ENCODE measurements around the gene GMNN. TPM values are rescaled to one million over a fixed set of nuclear protein-coding genes. Genes with fewer than 3 reads are reported as not detected.

The GMNN gene
- total RNA-seq, 1 experiment from 2014 or later: 114 TPM

DNA sequence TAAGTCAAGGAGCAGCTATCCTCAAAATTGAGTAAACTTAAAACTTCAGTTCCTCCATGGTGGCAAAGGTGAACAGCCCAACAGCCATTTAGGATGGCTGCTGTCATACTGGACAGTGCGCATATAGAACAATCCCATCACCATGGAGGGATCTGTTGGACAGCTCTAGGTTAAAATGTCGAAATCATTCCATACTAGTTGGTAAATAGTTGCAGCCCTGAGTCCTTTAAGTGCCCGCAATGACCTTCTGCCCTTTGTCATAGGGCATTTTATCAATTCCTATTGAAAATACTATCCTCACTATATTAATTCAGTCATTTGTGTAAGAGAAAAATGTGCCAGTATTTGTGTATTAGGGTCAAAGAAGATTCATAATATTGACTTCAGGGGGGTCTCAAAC, 32.8 kb downstream of the GMNN start:
- DNase-seq (ENCODE audit: low read depth): no peak

GRCh38 chr6:24809728-24810127, 35.0 kb downstream of the GMNN start:
- DNase-seq (ENCODE audit: low read depth): no peak

DNA sequence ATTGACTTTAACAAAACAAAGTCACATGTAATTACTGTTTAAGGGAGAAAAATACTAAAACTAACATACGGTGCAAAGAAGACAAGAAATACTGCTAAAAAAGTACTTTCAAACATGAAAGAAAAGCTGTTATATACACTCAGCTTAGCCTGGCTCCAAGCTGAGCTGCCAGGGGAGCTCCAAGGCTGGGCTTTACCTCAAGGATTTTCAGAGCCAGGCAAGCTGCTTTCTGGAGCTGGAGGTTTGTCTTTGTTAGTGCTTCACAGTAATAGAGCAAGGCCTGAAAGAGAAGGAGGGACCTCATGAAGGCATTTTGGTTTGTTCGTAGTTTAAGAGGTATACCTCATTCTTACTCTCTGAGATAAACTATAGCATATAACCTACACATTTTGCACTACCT, 43.6 kb downstream of the GMNN start:
- no peak for DNase-seq (ENCODE audit: low read depth)

DNA sequence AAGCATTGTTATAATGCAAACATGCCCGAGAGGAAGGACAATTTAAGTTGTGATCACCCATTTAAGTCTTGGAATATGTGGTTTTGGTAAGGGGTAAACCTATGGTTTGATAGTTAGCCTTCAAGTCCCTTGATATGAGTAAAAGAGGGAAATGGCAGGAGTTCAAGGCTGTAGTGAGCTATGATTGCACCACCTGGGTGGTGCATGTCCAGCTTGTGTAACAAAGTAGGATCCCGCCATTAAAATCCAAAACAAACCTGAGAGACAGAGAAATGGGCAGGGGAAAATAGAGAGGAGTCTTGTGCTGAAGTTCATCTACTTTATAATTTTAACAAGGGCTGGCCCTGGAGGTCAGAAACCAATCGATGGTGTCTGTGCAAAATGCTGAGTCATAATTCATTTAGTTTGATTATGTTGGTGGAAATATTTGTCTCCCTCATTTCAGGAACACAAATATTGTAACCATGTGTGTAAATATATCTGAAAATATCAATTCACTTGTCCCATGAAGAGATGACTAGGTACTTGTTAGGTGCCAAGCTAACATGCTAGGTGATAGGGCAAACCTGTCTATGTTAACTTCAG, 47.2 kb downstream of the GMNN start:
- DNase-seq (ENCODE audit: low read depth): no peak

- no peak for DNase-seq (ENCODE audit: low read depth)
Measured at GRCh38 chr6:24822696-24823095, 48.0 kb downstream of the GMNN start.

GRCh38 chr6:24823185-24823584, 48.4 kb downstream of the GMNN start:
- DNase-seq (ENCODE audit: low read depth): no peak

GRCh38 chr6:24824142-24824938, 49.6 kb downstream of the GMNN start:
- no peak for DNase-seq (ENCODE audit: low read depth)

DNA sequence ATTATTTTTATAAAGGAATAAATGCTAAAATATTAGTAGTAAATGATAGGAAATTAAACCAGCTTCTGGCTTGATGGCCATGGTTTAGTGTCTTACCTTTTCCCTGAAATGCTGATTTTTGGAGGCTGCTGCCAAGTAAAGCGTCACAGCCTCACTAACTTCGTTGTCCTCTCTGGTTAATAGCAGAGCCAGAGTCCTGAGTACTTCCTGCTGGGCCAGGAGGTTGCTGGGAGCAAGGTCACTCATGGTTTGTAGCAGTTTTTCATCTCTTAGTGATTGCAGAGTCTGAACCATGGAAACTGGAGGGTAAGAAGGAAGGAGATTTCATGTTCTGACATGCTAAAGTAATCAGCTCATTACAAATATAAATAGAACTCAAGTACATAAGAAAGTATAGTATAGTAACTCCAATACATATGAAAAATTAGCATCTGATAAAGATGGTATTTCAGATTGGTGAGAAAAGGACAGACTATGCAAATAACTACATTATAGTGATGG, 50.4 kb downstream of the GMNN start:
- DNase-seq (ENCODE audit: low read depth): no peak

DNA sequence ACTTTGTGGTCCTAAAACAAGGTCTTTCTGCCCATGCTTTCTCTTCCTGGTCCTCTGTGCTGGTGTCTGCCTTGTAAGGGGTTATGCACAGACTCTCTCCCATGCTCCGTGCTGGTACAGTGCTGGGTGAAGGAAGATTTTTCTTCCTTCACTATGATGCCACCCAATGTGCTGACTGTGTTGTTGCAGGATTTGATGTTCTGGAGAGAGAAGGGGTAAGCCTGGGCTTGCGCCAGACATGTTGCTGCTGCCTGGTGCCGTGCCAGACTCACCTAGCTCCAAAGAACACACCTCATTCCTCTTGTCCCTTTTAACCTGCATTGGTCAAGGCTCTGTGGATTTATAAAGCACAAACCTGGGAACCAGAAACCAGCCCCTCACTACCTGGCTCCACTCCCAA, 52.4 kb downstream of the GMNN start:
- DNase-seq (ENCODE audit: low read depth): no peak

DNA sequence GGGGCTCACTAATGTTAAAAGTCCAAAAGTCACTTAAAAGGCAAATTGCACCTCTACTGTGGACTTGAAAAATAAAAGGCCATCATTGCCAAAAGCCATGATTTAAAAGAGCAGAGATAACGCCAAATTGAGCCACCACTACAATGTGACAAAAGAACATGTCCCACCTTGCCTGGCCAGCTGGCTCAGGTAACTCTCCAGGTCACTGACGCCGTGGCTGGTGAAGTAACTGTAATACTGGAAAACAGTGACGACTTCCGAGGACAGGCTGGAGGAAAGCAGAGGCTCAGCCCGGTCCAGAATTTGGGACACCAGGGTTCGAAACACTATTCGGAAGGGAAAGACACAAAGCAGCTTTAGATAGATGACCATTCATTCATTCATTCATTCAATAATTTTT, 53.2 kb downstream of the GMNN start:
- DNase-seq (ENCODE audit: low read depth): no peak

DNA sequence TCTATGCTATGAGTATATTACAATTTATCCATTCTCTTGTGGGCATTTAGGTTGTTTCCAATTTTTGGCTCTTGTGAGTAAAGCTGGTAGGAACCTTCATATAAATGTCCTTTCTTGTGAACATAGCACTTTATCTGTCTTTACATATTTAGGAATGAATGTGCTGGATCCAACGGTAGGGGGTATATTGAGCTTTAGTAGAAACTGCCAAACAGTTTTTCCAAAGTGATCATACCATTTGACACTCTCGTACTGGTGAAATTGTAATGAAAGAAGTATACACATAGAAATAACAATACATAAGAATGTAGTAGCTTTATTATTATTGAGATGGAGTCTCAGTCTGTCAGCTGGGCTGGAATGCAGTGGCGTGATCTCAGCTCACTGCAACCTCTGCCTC, 54.9 kb downstream of the GMNN start:
- DNase-seq (ENCODE audit: low read depth): no peak

GRCh38 chr6:24831771-24832716, 57.3 kb downstream of the GMNN start:
- no peak for DNase-seq (ENCODE audit: low read depth)

GRCh38 chr6:24832794-24833193, 58.1 kb downstream of the GMNN start:
- DNase-seq (ENCODE audit: low read depth): no peak

DNA sequence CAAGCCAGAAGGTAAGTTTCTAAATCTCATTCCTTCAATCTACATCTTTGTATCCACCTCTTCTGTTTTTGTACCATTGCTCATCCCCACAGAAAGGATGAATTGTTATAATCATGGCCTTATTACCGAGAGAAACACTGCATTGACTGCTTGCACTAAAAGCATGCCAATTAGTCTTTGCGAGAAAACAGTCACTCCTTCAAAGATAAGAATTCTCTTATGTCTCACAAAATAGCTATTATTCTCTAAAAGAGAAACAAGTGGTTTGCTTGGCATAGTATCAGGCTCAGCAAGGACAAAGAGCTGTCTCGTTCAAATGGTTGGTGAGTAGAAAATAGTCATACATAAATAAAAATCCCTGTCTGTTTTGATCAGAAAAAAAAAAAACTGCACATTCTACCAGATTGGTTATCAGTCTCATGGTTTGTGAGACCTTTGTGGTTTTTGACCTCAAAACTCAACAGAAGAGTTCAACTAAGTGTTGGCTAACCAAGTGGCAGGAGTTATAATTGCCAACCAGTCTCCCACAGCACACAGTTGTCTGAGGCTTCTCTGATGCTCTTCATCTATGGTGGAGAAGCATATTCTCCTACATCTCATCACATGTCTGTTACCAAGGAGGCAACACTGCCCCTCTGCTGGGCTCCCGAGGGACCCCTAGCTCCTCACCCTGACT, 59.1 kb downstream of the GMNN start:
- DNase-seq (ENCODE audit: low read depth): no peak

Other genes with a start within 250 kb of the GMNN start
- 0.63 and 0.71 TPM in 2 replicates for gene KIAA0319, start 128.7 kb upstream of the GMNN start, total RNA-seq (2014; rRNA removed; shearing (Covaris generic))
- 25.3 and 30.1 TPM in 2 replicates for gene TDP2, start 108.0 kb upstream of the GMNN start, total RNA-seq (2014; rRNA removed; shearing (Covaris generic))
- gene ACOT13, start 107.9 kb upstream of the GMNN start, total RNA-seq (2014; rRNA removed; shearing (Covaris generic)): 9.7 and 11.0 TPM in 2 replicates
- 132 and 133 TPM in 2 replicates for gene C6orf62, start 55.8 kb upstream of the GMNN start, total RNA-seq (2014; rRNA removed; shearing (Covaris generic))
- gene ARMH2, start 24.0 kb downstream of the GMNN start, total RNA-seq (2014; rRNA removed; shearing (Covaris generic)): not detected in 2 replicates
- 0.06 and 2.3 TPM in 2 replicates for gene RIPOR2, start 161.0 kb downstream of the GMNN start, total RNA-seq (2014; rRNA removed; shearing (Covaris generic))

Measured in Daoy (cell line).